Bronchial epithelial cell (primary cell): ENCODE results near the gene NIM1K. TPM values are rescaled to one million over a fixed set of nuclear protein-coding genes. Genes with fewer than 3 reads are reported as not detected.

Source experiments
- DNase-seq: peaks from one replicate; pipeline ENCODE4 v3.0.0-alpha.2; 2010; ENCODE audit warnings: low read depth
- FAIRE-seq: peaks from 2 replicates; lab custom pipeline; 2011; peaks lifted over from hg19 to GRCh38; lab: Jason Lieb, UNC
- H3K27me3 ChIP-seq: 2 replicates; pipeline ENCODE4 v1.5.1; 2011; ENCODE audit warnings: low read length; ENCODE audit not compliant: control insufficient read depth, insufficient read depth
- H3K36me3 ChIP-seq: 2 replicates; pipeline ENCODE4 v1.5.1; 2011; ENCODE audit warnings: low read length; ENCODE audit not compliant: control insufficient read depth, insufficient read depth
- H3K4me3 ChIP-seq: 2 replicates; pipeline ENCODE4 v1.5.1; 2011; ENCODE audit warnings: mild to moderate bottlenecking, low read depth, low read length, control low read depth
- CTCF ChIP-seq: IDR thresholded peaks from 2 replicates; pipeline ENCODE4 v1.5.1; 2011; ENCODE audit warnings: mild to moderate bottlenecking, moderate library complexity, low read length, control low read depth, inconsistent platforms; ENCODE audit not compliant: insufficient read depth, severe bottlenecking
- total RNA-seq: library from RNA; depleted of rRNA; stranded (reverse); fragments of >200 nt; gene quantifications from 2 replicates; pipeline ENCODE4 v1.2.1, GENCODE V29; 2014

The NIM1K gene
- 0.38 TPM in 1 of 2 replicates, not detected in the other for total RNA-seq

GRCh38 chr5:43191740-43192557 is at the start of gene NIM1K:
NIM1K (plus strand) TSS chr5:43192225; CDS start chr5:43245776, 53,551 bp downstream.
- DNase-seq (no peak), FAIRE-seq (no peak)
- no peak for TF ChIP-seq CTCF

DNA sequence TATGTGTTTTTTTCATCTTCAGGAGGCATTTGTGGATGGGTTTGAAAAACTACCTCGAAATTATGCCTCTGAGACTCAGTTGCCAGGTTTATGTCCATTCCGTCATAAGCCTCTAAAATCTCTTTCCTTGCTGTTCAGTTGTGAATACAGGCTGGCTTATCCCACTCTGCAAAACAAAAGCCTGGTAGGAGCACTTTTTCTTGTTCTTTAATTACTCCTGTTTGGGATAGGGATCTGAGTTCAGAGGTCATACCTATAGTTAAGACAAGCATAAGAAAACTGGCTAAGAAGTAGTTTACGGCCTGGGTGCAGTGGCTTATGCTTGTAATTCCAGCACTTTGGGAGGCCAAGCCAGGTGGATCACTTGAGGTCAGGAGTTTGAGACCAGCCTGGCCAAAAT is 47.0 kb upstream of the NIM1K start:
- Histone ChIP-seq H3K36me3 (peaks cover 1% of the 10 kb centered on the region), H3K4me3 (no peak overlapping the region), H3K27me3 (no peaks in the 10 kb centered on the region)
- FAIRE-seq (no peak), DNase-seq (no peak)
- TF ChIP-seq CTCF = no peak

More at GRCh38 chr5:43191740-43192557, at the start of gene NIM1K:
- no peaks in the 10 kb centered on the region for H3K36me3 ChIP-seq
- peak within 1 kb of the TSS; percentile 40 for H3K4me3 ChIP-seq
- H3K27me3 ChIP-seq = peaks cover 3% of the 10 kb centered on the region

DNA sequence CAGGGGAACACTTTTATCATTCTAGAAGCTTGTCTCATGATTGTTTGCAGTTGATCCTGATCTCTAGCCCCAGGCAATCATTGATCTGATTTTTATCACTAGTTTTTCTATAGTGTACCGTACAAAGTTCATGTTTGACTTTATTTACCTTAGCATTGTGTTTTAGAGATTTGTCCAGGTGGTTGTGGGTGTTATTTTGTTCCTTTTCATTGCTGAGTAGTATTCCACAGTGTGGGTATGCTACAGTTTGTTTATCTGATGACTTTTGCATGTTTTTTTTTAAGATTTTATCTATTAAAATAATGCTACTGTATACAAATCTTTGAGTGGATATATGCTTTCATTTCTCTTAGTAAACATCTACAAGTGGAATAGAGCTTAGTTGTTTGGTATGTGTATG is 45.1 kb upstream of the NIM1K start:
- no peak for FAIRE-seq
- Histone ChIP-seq H3K36me3 (peaks cover 3% of the 10 kb centered on the region), H3K27me3 (no peaks in the 10 kb centered on the region), H3K4me3 (no peak overlapping the region)
- TF ChIP-seq CTCF = no peak
- DNase-seq = no peak

GRCh38 chr5:43148417-43148816 is 43.6 kb upstream of the NIM1K start:
- Histone ChIP-seq H3K4me3 (no peak overlapping the region), H3K36me3 (peaks cover 3% of the 10 kb centered on the region), H3K27me3 (no peaks in the 10 kb centered on the region)
- FAIRE-seq (no peak), DNase-seq (peak; percentile 9)
- no peak for TF ChIP-seq CTCF

- DNase-seq = no peak
- no peak for FAIRE-seq
- Histone ChIP-seq H3K27me3 (no peaks in the 10 kb centered on the region), H3K4me3 (no peak overlapping the region), H3K36me3 (peaks cover 3% of the 10 kb centered on the region)
- no peak for TF ChIP-seq CTCF
Observed at GRCh38 chr5:43149231-43149630, 42.8 kb upstream of the NIM1K start.
